Mucosa of descending colon (tissue), 3 donors: Measurements from ENCODE around the gene KIF16B. TPM values are rescaled to one million over a fixed set of nuclear protein-coding genes. Genes with fewer than 3 reads are reported as not detected.

Experiments
- ATAC-seq: fragments of 200-7000 bp; cut with Tn5 transposase; one replicate; pipeline ENCODE4 v1.9.1; 2020; ENCODE audit warnings: mild to moderate bottlenecking, moderate library complexity
- DNase-seq, 3 donors: peaks; one replicate each; pipeline ENCODE4 v3.0.0-alpha.2; 2020
- H3K36me3 ChIP-seq: fragments of 200-600 bp; one replicate; pipeline ENCODE4 v1.8.0; 2021; ENCODE audit warnings: low read depth, mild to moderate bottlenecking
- H3K4me1 ChIP-seq: fragments of 200-600 bp; one replicate; pipeline ENCODE4 v1.8.0; 2021; ENCODE audit warnings: low read depth, mild to moderate bottlenecking
- H3K4me3 ChIP-seq: fragments of 200-600 bp; one replicate; pipeline ENCODE4 v1.8.0; 2021; ENCODE audit warnings: mild to moderate bottlenecking
- H3K9me3 ChIP-seq: fragments of 200-600 bp; one replicate; pipeline ENCODE4 v1.8.0; 2021; ENCODE audit warnings: mild to moderate bottlenecking
- intact Hi-C, 2 donors: fragments of 100-400 bp; cut with DNase I in 1 of 2; cut with micrococcal nuclease in 1 of 2; formaldehyde crosslinking; loops; one replicate each; pipeline versions ENCODE4 v1.11.0 to v1.11.1; 2022; cut with DNase I, micrococcal nuclease
- total RNA-seq, 3 donors: library from RNA; stranded (reverse); fragmentation: NEBNext Ultra II Directional in 2 of 3; extraction: Animal tissue kit (Norgen Biotek cat#: 25700) in 2 of 3; gene quantifications; one replicate each; pipeline versions ENCODE4 v1.2.1 to v1.2.4, GENCODE V29; 2021 to 2023
- TF ChIP-seq, protein P1 (sequence below): fragments of 200-600 bp; IDR thresholded peaks from one replicate; pipeline ENCODE4 v1.8.0; 2022; ENCODE audit warnings: antibody characterized with exemption, mild to moderate bottlenecking
- donor health status: DM: no; HTN: no; CAD: no; lungs with moderate emphysema.
- donor health status: DM: no; HTN: no; CAD: no.
- donor health status: DM: no; HTN: yes; CAD: no.

The KIF16B gene
- total RNA-seq, 3 donors from 2014 or later: 48.5 to 81.7 (median 65.1) TPM

DNA sequence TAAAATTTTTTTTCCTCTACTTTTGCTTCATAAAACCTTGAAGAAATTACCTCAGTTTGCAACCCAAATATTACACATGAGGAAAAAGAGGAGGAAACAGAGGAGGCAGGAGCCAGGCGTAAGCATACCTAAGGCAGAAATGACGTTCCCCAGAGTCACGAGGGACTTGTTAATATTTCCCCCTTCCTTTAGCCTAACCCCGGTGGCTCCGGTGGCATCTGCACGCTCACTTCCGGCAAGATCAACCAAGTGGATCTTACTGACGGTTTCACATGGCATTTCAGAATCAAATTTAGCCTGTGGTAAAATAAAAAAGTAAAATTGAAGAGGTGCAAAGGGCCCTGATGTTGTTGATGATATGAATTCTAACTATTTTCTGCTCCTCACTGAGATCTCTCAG lies 67.4 kb downstream of the KIF16B start:
- Histone ChIP-seq H3K4me1 (no peaks in the 10 kb centered on the region), H3K36me3 (peaks cover 12% of the 10 kb centered on the region), H3K9me3 (no peaks in the 10 kb centered on the region), H3K4me3 (no peak overlapping the region)
- no peak for DNase-seq
- TF ChIP-seq, protein P1, sequence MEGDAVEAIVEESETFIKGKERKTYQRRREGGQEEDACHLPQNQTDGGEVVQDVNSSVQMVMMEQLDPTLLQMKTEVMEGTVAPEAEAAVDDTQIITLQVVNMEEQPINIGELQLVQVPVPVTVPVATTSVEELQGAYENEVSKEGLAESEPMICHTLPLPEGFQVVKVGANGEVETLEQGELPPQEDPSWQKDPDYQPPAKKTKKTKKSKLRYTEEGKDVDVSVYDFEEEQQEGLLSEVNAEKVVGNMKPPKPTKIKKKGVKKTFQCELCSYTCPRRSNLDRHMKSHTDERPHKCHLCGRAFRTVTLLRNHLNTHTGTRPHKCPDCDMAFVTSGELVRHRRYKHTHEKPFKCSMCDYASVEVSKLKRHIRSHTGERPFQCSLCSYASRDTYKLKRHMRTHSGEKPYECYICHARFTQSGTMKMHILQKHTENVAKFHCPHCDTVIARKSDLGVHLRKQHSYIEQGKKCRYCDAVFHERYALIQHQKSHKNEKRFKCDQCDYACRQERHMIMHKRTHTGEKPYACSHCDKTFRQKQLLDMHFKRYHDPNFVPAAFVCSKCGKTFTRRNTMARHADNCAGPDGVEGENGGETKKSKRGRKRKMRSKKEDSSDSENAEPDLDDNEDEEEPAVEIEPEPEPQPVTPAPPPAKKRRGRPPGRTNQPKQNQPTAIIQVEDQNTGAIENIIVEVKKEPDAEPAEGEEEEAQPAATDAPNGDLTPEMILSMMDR: no peak
- intact Hi-C loops: no loop called here
- no peak for ATAC-seq

DNA sequence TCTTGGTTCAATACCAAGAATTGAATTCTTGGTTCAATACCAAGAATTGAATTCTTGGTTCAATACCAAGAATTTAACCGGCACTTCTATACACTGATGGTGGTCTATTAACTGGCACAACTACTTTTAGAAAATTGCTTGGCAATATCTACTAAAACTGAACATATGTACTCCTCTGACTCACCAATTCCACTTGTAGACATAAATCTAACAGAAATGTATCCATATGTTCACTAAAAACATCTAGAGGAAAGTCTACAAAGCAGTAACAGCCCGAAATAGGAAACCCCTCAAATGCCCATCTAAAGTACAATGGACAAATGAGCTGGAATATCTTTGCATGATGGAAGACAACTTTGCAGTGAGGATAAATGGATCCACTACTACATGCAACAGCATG lies 71.9 kb downstream of the KIF16B start:
- H3K36me3 ChIP-seq: peaks cover 3% of the 10 kb centered on the region
- ATAC-seq (no peak), DNase-seq (no peak)
- intact Hi-C loops: no loop called here
- TF ChIP-seq, protein P1: no peak
- no peaks in the 10 kb centered on the region for H3K4me1 ChIP-seq
- no peak overlapping the region for H3K4me3 ChIP-seq
- H3K9me3 ChIP-seq: no peaks in the 10 kb centered on the region

DNA sequence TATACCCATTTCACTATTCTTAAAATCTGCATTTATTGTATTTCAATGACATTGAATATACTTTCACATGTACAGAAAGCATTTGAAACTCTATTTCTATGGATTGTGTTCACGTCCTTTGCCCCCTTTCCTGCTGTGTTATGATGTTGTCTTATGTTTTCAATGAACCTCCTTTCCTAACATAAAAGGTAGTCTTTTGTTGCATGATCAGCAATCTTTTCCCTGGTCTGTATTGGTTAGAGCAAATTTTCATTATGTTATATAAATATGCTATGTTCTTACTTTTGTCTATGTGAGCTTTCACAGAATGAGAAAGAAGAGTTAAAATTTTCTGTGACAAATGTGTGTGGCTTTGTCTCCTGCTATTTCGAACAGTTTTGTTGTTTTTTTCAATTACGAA lies 73.1 kb downstream of the KIF16B start:
- peaks cover 3% of the 10 kb centered on the region for H3K36me3 ChIP-seq
- intact Hi-C loops: no loop called here
- TF ChIP-seq, protein P1: no peak
- H3K4me1 ChIP-seq: no peaks in the 10 kb centered on the region
- DNase-seq (no peak), ATAC-seq (no peak)
- no peaks in the 10 kb centered on the region for H3K9me3 ChIP-seq
- no peak overlapping the region for H3K4me3 ChIP-seq

DNA sequence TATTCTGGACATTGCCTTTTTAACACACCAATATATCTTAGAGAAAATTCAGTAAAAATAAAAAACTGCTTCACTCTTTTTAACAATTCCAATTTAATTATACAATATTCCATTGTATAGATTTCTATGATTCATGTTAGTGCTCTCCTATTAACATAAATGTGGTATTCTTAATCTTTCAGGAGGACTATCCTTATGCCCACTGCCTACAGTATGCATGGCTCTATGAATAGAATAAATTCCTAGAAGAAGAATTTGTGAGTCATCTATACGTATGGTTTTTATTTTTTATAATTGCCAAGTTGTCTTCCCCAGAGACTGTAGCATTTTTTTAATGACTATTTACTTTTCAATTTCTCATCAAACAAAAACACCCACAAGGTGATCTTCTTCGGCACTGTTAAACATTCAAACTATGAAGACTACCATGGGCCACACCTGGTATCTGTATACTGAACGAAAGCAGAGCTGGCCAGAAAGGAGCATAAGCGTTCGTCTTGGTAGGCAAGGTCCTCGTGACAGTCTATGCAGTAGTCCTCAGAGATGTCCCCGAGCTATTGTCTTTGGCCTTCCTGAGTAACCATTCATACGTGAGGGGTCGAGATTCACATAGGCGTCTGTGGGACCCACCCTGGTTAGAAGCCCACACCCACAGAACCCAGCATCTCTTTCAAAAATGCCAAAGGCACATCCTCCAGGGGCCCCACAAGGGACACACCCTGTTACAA lies 74.6 kb downstream of the KIF16B start:
- Histone ChIP-seq H3K4me1 (no peaks in the 10 kb centered on the region), H3K36me3 (peaks cover 3% of the 10 kb centered on the region), H3K9me3 (no peaks in the 10 kb centered on the region), H3K4me3 (no peak overlapping the region)
- TF ChIP-seq, protein P1: no peak
- ATAC-seq (no peak), DNase-seq (no peak)
- intact Hi-C loops: no loop called here

DNA sequence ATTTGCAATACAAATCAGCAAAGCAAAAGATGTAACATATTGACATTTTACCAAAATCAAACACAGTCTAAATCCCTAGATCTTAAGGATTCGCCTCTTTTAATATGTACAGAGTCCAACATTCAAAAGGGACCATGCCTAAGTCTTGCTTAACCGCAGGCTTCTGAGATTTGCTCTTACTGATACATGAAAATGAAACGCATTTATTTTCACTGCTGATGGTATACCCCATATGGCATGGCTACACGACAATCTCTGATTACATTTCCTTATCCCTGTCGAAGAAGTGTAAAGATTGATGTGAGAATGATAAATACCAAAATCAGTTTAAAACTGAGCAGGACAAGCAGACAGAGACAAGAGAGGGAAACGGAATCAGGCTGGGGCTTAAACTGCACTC lies 75.4 kb downstream of the KIF16B start:
- DNase-seq: no peak
- H3K4me3 ChIP-seq: no peak overlapping the region
- TF ChIP-seq, protein P1: no peak
- no peaks in the 10 kb centered on the region for H3K4me1 ChIP-seq
- intact Hi-C loops: no loop called here
- H3K9me3 ChIP-seq: no peaks in the 10 kb centered on the region
- H3K36me3 ChIP-seq: peaks cover 3% of the 10 kb centered on the region
- no peak for ATAC-seq
